Astrocyte (in vitro differentiated cells and primary cell): ENCODE data around the gene NDUFV3.

Experiments
- CTCF ChIP-seq: IDR thresholded peaks from 2 replicates; pipeline ENCODE4 v1.5.1; 2011; ENCODE audit warnings: low read depth, mild to moderate bottlenecking, inconsistent platforms, low read length, moderate library complexity; ENCODE audit not compliant: insufficient read depth
- EZH2 ChIP-seq: IDR thresholded peaks from 2 replicates; pipeline ENCODE4 v1.6.1; 2012; ENCODE audit warnings: mild to moderate bottlenecking, low read length, inconsistent platforms; ENCODE audit not compliant: insufficient read depth

- TF ChIP-seq CTCF (no peak), EZH2 (no peak)
These were observed 5.8 kb upstream of the NDUFV3 start for GRCh38 chr21:42887326-42887725.
